GM12878 (cell line): Measurements from ENCODE around the gene TIPRL. TPM values are rescaled to one million over a fixed set of nuclear protein-coding genes. Genes with fewer than 3 reads are reported as not detected.

Source experiments
- ATAC-seq: fragments of 200-7000 bp; cut with Tn5 transposase; 3 replicates; pipeline ENCODE4 v1.9.1; 2020; ENCODE audit warnings: mild to moderate bottlenecking, moderate library complexity
- BruUV-seq: library from RNA; stranded (reverse); fragments of 400-500 nt; replicated peaks from 2 replicates; lab custom pipeline; 2021; lab: Mats Ljungman, UMichigan
- CTCF ChIA-PET: fragments of 300-600 bp; sonication (Branson Sonifier 250); formaldehyde crosslinking; extraction: SDS; loops from one replicate; lab custom pipeline; 2021; ENCODE audit warnings: inconsistent platforms; lab: Yijun Ruan, JAX
- POLR2A ChIA-PET: fragments of 350-600 bp; formaldehyde crosslinking; extraction: SDS; loops from one replicate; lab custom pipeline; 2021; ENCODE audit warnings: inconsistent platforms; lab: Charles Lee
- RAD21 ChIA-PET: fragments of 300-600 bp; sonication (Branson Sonifier 250); formaldehyde crosslinking; loops from one replicate; lab custom pipeline; 2023; ENCODE audit warnings: antibody characterized with exemption; ENCODE audit not compliant: unreplicated experiment; lab: Charles Lee
- SMC1A ChIA-PET: fragments of 300-600 bp; sonication (Branson Sonifier 250); formaldehyde crosslinking; loops from one replicate; lab custom pipeline; 2023; ENCODE audit not compliant: unreplicated experiment, uncharacterized antibody; lab: Charles Lee
- DNase-seq: peaks from one replicate; pipeline ENCODE4 v3.0.0-alpha.2; 2011; ENCODE audit warnings: low read depth, low spot score
- FAIRE-seq: peaks from 3 replicates; lab custom pipeline; 2011; peaks lifted over from hg19 to GRCh38; lab: Jason Lieb, UNC
- H2AFZ ChIP-seq: 2 replicates; pipeline ENCODE4 v1.6.0; 2011; ENCODE audit warnings: low read depth, low read length, control low read depth; ENCODE audit not compliant: control insufficient read depth
- H3K27ac ChIP-seq: 2 replicates; pipeline ENCODE4 v1.5.1; 2011; ENCODE audit warnings: control low read depth; ENCODE audit not compliant: control insufficient read depth, insufficient read depth
- H3K27me3 ChIP-seq, 2 experiments: replicated peaks in 1 of 2; 2 replicates each; pipeline versions ENCODE4 v1.6.0 to v1.6.1; 2011; ENCODE audit warnings: low read length in 1 of 2; ENCODE audit not compliant: control insufficient read depth in 2 of 2, insufficient read depth in 2 of 2
- H3K36me3 ChIP-seq, 2 experiments: 2 replicates each; pipeline ENCODE4 v1.5.1; 2011; ENCODE audit warnings: low read length in 1 of 2; ENCODE audit not compliant: control insufficient read depth in 2 of 2, insufficient read depth in 2 of 2
- H3K4me1 ChIP-seq: 2 replicates; pipeline ENCODE4 v1.6.1; 2011; ENCODE audit warnings: mild to moderate bottlenecking, low read length, moderate library complexity, mixed read lengths; ENCODE audit not compliant: control insufficient read depth, insufficient read depth
- H3K4me2 ChIP-seq: 2 replicates; pipeline ENCODE4 v1.6.0; 2011; ENCODE audit warnings: control low read depth; ENCODE audit not compliant: control insufficient read depth, insufficient read depth
- H3K4me3 ChIP-seq: fragments of 200-600 bp; sonication (generic); 2 replicates; pipeline ENCODE4 v1.5.1; 2016
- H3K79me2 ChIP-seq: 2 replicates; pipeline ENCODE4 v1.6.0; 2011; ENCODE audit warnings: low read length; ENCODE audit not compliant: control insufficient read depth, insufficient read depth
- H3K9ac ChIP-seq: 2 replicates; pipeline ENCODE4 v1.8.0; 2011; ENCODE audit warnings: low read length, control low read depth, mixed read lengths; ENCODE audit not compliant: control insufficient read depth, insufficient read depth
- H3K9me3 ChIP-seq: replicated peaks from 3 replicates; pipeline ENCODE4 v1.5.1; 2011; ENCODE audit warnings: mild to moderate bottlenecking, low read length; ENCODE audit not compliant: control insufficient read depth, insufficient read depth
- H4K20me1 ChIP-seq: 2 replicates; pipeline ENCODE4 v1.6.0; 2011; ENCODE audit not compliant: control insufficient read depth, insufficient read depth
- IKZF2 ChIP-seq, 2 experiments: fragments of 450-650 bp; IDR thresholded peaks; 2 replicates each; pipeline ENCODE4 v1.6.1; 2017; ENCODE audit warnings: mild to moderate bottlenecking in 2 of 2, moderate library complexity in 2 of 2
- JUNB ChIP-seq: IDR thresholded peaks from 2 replicates; pipeline ENCODE4 v1.6.1; 2016; ENCODE audit warnings: antibody characterized with exemption, mild to moderate bottlenecking
- NR2C2 ChIP-seq: IDR thresholded peaks from 2 replicates; pipeline ENCODE4 v1.6.1; 2011; ENCODE audit warnings: borderline replicate concordance, low read depth; ENCODE audit not compliant: control insufficient read depth, insufficient read length
- RBBP5 ChIP-seq: fragments of 200-600 bp; sonication (generic); conservative IDR thresholded peaks from 2 replicates; pipeline ENCODE4 v1.6.1; 2016
- ZNF384 ChIP-seq: IDR thresholded peaks from 2 replicates; pipeline ENCODE4 v1.6.1; 2012; ENCODE audit warnings: low read depth, mild to moderate bottlenecking, low read length, improper control_type of control experiment, borderline replicate concordance
- WGBS: methylation state at CpG from one replicate; pipeline ENCODE4 v1.1.6; 2016; ENCODE audit warnings: low lambda C conversion rate; ENCODE audit not compliant: insufficient replicate concordance, insufficient coverage; ENCODE audit errors: missing lambda C conversion rate; 5-methylcytosine and 5-hydroxymethylcytosine counted together
- in situ Hi-C: fragments of 300-500 bp; cut with MboI; formaldehyde crosslinking; loops from 9 replicates; pipeline ENCODE4 v1.14.3; 2018; ENCODE audit warnings: mixed read lengths
- intact Hi-C: fragments of 100-400 bp; cut with micrococcal nuclease; formaldehyde crosslinking; loops from one replicate; pipeline ENCODE4 v1.14.2; 2022; ENCODE audit not compliant: unreplicated experiment
- polyA plus RNA-seq, 11 experiments: library from polyadenylated mRNA; depleted of rRNA in 4 of 11; unstranded in 6 of 11; stranded (reverse) in 5 of 11; fragments of >200 nt; fragmentation: Nextera tagmentation in 4 of 11; fragmentation: Illumina TruSeq in 1 of 11; extraction: Ambion mirVana in 4 of 11; extraction: Trizol in 1 of 11; gene quantifications; 1 replicate in 1 of 11; 2 replicates in 10 of 11; pipeline versions ENCODE4 v1.2.1 to v1.2.3, GENCODE V29; 2011 to 2016; ENCODE audit warnings: inconsistent platforms in 2 of 11, missing spikeins in 2 of 11, low read depth in 1 of 11
- total RNA-seq, 4 experiments: library from RNA; depleted of rRNA in 3 of 4; stranded (reverse); fragments of >200 nt in 3 of 4; fragmentation: Illumina TruSeq in 1 of 4; extraction: Trizol in 1 of 4; gene quantifications; 2 replicates each; pipeline versions ENCODE4 v1.2.1 to v1.2.3, GENCODE V29; 2013 to 2021
- TF ChIP-seq, protein P1 (sequence below): IDR thresholded peaks from 2 replicates; pipeline ENCODE4 v1.6.1; 2012; ENCODE audit warnings: improper control_type of control experiment, low read depth, low read length; ENCODE audit not compliant: insufficient replicate concordance
- TF ChIP-seq, protein P2 (sequence below): fragments of 450-650 bp; formaldehyde crosslinking; IDR thresholded peaks from 2 replicates; pipeline ENCODE4 v1.4.0; 2020; ENCODE audit warnings: mild to moderate bottlenecking, moderate library complexity

TIPRL gene
- total and polyA plus RNA-seq, 10 of the 15 experiments (the other 5 are each of a cell fraction or from before 2014, with no cell fraction given), result 36.4 to 72.1 (median 49.9) TPM

GRCh38 chr1:168235937-168236336, 57.2 kb downstream of the TIPRL start (continued):
- TF ChIP-seq, protein P1, sequence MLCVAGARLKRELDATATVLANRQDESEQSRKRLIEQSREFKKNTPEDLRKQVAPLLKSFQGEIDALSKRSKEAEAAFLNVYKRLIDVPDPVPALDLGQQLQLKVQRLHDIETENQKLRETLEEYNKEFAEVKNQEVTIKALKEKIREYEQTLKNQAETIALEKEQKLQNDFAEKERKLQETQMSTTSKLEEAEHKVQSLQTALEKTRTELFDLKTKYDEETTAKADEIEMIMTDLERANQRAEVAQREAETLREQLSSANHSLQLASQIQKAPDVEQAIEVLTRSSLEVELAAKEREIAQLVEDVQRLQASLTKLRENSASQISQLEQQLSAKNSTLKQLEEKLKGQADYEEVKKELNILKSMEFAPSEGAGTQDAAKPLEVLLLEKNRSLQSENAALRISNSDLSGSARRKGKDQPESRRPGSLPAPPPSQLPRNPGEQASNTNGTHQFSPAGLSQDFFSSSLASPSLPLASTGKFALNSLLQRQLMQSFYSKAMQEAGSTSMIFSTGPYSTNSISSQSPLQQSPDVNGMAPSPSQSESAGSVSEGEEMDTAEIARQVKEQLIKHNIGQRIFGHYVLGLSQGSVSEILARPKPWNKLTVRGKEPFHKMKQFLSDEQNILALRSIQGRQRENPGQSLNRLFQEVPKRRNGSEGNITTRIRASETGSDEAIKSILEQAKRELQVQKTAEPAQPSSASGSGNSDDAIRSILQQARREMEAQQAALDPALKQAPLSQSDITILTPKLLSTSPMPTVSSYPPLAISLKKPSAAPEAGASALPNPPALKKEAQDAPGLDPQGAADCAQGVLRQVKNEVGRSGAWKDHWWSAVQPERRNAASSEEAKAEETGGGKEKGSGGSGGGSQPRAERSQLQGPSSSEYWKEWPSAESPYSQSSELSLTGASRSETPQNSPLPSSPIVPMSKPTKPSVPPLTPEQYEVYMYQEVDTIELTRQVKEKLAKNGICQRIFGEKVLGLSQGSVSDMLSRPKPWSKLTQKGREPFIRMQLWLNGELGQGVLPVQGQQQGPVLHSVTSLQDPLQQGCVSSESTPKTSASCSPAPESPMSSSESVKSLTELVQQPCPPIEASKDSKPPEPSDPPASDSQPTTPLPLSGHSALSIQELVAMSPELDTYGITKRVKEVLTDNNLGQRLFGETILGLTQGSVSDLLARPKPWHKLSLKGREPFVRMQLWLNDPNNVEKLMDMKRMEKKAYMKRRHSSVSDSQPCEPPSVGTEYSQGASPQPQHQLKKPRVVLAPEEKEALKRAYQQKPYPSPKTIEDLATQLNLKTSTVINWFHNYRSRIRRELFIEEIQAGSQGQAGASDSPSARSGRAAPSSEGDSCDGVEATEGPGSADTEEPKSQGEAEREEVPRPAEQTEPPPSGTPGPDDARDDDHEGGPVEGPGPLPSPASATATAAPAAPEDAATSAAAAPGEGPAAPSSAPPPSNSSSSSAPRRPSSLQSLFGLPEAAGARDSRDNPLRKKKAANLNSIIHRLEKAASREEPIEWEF, result no peak

DNA sequence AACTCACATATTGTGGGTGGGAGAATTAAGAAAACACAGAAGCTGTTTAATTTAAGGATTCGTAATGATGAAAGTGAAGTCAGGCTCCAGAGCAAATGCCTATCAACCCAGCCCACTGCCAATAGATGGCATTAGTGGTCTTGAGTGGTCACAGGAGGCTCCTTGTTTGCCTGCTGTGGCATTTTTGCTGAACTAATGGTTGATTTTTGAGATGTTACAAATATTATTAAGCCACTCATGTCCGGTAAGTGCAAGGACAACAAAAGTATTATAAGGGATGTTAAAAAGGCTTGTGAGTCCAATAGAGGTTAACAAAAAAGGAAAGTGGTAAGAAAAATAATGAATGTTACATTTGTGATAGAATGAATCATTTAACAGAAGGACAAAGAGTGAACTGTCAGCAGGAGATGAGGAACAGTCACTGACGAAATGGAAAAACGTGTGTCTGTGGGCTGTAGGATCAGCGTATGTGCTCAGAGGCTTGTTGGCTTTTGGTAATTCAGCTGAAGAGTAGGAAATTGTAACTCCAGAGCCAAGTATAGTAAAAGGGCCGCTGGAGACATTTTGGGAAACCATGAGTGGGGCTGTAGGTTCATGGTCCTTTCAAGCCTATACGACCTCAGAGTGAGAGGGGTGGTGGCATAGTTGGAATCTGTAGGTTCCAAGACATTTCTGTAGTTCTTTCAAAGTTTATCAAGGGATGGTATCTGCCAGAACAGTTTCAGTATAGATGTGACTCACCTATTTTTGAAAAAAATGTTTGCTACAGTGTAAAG, 58.3 kb downstream of the TIPRL start:
- no peak overlapping the region for H3K27ac ChIP-seq
- no peak overlapping the region for H2AFZ ChIP-seq
- FAIRE-seq, result no peak
- H3K79me2 ChIP-seq, result peaks cover 11% of the 10 kb centered on the region
- TF ChIP-seq, protein P2, sequence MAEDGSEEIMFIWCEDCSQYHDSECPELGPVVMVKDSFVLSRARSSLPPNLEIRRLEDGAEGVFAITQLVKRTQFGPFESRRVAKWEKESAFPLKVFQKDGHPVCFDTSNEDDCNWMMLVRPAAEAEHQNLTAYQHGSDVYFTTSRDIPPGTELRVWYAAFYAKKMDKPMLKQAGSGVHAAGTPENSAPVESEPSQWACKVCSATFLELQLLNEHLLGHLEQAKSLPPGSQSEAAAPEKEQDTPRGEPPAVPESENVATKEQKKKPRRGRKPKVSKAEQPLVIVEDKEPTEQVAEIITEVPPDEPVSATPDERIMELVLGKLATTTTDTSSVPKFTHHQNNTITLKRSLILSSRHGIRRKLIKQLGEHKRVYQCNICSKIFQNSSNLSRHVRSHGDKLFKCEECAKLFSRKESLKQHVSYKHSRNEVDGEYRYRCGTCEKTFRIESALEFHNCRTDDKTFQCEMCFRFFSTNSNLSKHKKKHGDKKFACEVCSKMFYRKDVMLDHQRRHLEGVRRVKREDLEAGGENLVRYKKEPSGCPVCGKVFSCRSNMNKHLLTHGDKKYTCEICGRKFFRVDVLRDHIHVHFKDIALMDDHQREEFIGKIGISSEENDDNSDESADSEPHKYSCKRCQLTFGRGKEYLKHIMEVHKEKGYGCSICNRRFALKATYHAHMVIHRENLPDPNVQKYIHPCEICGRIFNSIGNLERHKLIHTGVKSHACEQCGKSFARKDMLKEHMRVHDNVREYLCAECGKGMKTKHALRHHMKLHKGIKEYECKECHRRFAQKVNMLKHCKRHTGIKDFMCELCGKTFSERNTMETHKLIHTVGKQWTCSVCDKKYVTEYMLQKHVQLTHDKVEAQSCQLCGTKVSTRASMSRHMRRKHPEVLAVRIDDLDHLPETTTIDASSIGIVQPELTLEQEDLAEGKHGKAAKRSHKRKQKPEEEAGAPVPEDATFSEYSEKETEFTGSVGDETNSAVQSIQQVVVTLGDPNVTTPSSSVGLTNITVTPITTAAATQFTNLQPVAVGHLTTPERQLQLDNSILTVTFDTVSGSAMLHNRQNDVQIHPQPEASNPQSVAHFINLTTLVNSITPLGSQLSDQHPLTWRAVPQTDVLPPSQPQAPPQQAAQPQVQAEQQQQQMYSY, result no peak
- TF ChIP-seq IKZF2 (IDR thresholded peaks at IDR 0.05), result peak in 1 of 2 experiments; percentile 19; a peak in 1 of 4 replicates
- TF ChIP-seq NR2C2, result no peak
- 0 out of 2 replicates have a peak, but pooled peaks have one; percentile 22 for TF ChIP-seq ZNF384
- TF ChIP-seq JUNB, result peak; percentile 47
- no peak for TF ChIP-seq RBBP5
- WGBS, result 92% methylated on average over 7 of the region's 7 CpGs
- ChIA-PET RAD21 (interaction anchor here (0.7 to 1.4 kb wide), 2 partner anchors 11 to 106 kb away, joined by 3 read pairs; partner anchors contain the start of gene SFT2D2), SMC1A (interaction anchor here (0.6 to 1.0 kb wide), 3 partner anchors 10 to 55 kb away, joined by 3 to 4 read pairs (median 3); no protein-coding TSS in a partner anchor), CTCF (no interaction called here), POLR2A (no interaction called here)
- H4K20me1 ChIP-seq, result peaks cover 6% of the 10 kb centered on the region; the same call in 1 of the 2 replicates
- in situ Hi-C loops, result no loop called here
- TSS peak; percentile 2 for BruUV-seq
- peaks cover 25 to 54% of the 10 kb centered on the region in 2 experiments for H3K36me3 ChIP-seq
- no peak overlapping the region for H3K4me3 ChIP-seq
- ATAC-seq, result peak; percentile 22; the same call in 1 of the 3 replicates
- no peaks in the 10 kb centered on the region for H3K27me3 ChIP-seq
- DNase-seq, result no peak
- H3K4me2 ChIP-seq, result no peak overlapping the region
- intact Hi-C loops, result loop anchor here (5.0 kb wide), 1 partner anchor 105 kb away; no protein-coding TSS in a partner anchor
- no peaks in the 10 kb centered on the region; the same call in 1 of the 2 replicates for H3K4me1 ChIP-seq
- H3K9ac ChIP-seq, result no peak overlapping the region
- H3K9me3 ChIP-seq, result no peaks in the 10 kb centered on the region
